ENCODE results near the gene ACSL1.

DNA sequence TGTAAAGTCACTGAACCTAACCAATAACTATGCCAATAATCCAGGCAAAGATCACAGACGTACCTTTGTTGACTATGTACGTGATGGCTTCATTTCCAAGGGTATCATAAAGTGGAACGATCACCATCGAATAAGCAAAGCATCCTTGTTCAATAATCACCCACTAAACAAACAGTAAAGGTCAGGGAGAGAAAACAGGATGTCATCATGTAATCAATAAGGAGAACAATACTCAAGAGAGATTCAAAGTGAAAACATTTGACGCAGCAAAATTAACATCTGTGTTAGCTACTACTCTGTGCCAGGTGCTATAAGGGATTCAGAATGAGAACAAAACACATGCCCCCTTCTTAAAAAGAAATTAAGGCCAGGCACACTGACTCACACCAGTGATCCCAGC is 48.9 kb downstream of the ACSL1 start:
- TF ChIP-seq, protein P1, sequence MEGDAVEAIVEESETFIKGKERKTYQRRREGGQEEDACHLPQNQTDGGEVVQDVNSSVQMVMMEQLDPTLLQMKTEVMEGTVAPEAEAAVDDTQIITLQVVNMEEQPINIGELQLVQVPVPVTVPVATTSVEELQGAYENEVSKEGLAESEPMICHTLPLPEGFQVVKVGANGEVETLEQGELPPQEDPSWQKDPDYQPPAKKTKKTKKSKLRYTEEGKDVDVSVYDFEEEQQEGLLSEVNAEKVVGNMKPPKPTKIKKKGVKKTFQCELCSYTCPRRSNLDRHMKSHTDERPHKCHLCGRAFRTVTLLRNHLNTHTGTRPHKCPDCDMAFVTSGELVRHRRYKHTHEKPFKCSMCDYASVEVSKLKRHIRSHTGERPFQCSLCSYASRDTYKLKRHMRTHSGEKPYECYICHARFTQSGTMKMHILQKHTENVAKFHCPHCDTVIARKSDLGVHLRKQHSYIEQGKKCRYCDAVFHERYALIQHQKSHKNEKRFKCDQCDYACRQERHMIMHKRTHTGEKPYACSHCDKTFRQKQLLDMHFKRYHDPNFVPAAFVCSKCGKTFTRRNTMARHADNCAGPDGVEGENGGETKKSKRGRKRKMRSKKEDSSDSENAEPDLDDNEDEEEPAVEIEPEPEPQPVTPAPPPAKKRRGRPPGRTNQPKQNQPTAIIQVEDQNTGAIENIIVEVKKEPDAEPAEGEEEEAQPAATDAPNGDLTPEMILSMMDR (conservative IDR thresholded peaks at IDR 0.05; ENCODE audit: low read depth, low read length) = no peak
- TF ChIP-seq EZH2phosphoT487 (IDR thresholded peaks at IDR 0.05; ENCODE audit: borderline replicate concordance, low read length) (no peak), EZH2 (IDR thresholded peaks at IDR 0.05; ENCODE audit: low read length, unreplicated experiment) (no peak)
